NCI-H748 treated with DMSO at 0.1 percent for 48 hours (cell line): Measurements from ENCODE around the gene AHNAK2.

Source experiments
- DNase-seq: peaks from one replicate; lab custom pipeline; 2025; lab: John Stamatoyannopoulos, UW

The AHNAK2 gene

GRCh38 chr14:104986487-104987164 is 8.5 kb upstream of the AHNAK2 start:
- DNase-seq = no peak

- peak; percentile 71 for DNase-seq
Measured at GRCh38 chr14:104985675-104986486, 7.7 kb upstream of the AHNAK2 start, which contains the start of gene CLBA1. Gene CLBA1 (plus strand): TSS chr14:104985788. CDS start chr14:104986432, 644 bp downstream.

GRCh38 chr14:104984056-104984894 is 6.1 kb upstream of the AHNAK2 start:
- no peak for DNase-seq

GRCh38 chr14:104983231-104983721 is 5.1 kb upstream of the AHNAK2 start:
- no peak for DNase-seq

- no peak for DNase-seq
Measured at GRCh38 chr14:104982548-104983230, 4.5 kb upstream of the AHNAK2 start.

GRCh38 chr14:104981699-104982541 is 3.7 kb upstream of the AHNAK2 start:
- no peak for DNase-seq

GRCh38 chr14:104980611-104981531 is 2.7 kb upstream of the AHNAK2 start:
- DNase-seq = no peak

GRCh38 chr14:104979758-104980610 is 1.8 kb upstream of the AHNAK2 start:
- no peak for DNase-seq

GRCh38 chr14:104978746-104979691 is 845 bp upstream of the AHNAK2 start:
- no peak for DNase-seq

GRCh38 chr14:104977008-104977680 is 1.0 kb downstream of the AHNAK2 start:
- DNase-seq = no peak

GRCh38 chr14:104976198-104977007 is 1.8 kb downstream of the AHNAK2 start:
- peak; percentile 58 for DNase-seq

GRCh38 chr14:104975481-104976197 is 2.5 kb downstream of the AHNAK2 start:
- DNase-seq = no peak

- DNase-seq = no peak
Measured at GRCh38 chr14:104974665-104975390, 3.3 kb downstream of the AHNAK2 start.

- no peak for DNase-seq
Measured at GRCh38 chr14:104974146-104974541, 4.0 kb downstream of the AHNAK2 start.
